ENCODE data around the gene CNTN6. TPM values are rescaled to one million over a fixed set of nuclear protein-coding genes. Genes with fewer than 3 reads are reported as not detected.

CNTN6 gene
- total RNA-seq, 1 experiment from 2014 or later: not detected

- Histone ChIP-seq H3T11ph (ENCODE audit: low read length) (no peak overlapping the region), H3K27me3 (ENCODE audit: insufficient read depth, low read length) (no peaks in the 10 kb centered on the region), H4K91ac (ENCODE audit: insufficient read length, low read depth, low read length) (no peak overlapping the region), H3K79me2 (ENCODE audit: insufficient read depth, low read length) (peaks cover 2% of the 10 kb centered on the region; the same call in 1 of the 2 replicates), H2AK5ac (ENCODE audit: insufficient read length, low read length) (no peak overlapping the region), H2BK5ac (ENCODE audit: insufficient read length, low read length) (no peak overlapping the region), H3K18ac (ENCODE audit: insufficient read length, low read depth, low read length) (no peak overlapping the region), H3K79me1 (ENCODE audit: insufficient read depth, low read depth, low read length, poor library complexity, severe bottlenecking) (no peaks in the 10 kb centered on the region), H4K5ac (ENCODE audit: insufficient read length, low read depth, low read length) (no peak overlapping the region), H3K14ac (ENCODE audit: insufficient read depth, low read length) (no peak overlapping the region), H3K23me2 (ENCODE audit: insufficient read length, low read depth, low read length, poor library complexity, severe bottlenecking) (no peaks in the 10 kb centered on the region), H3K27ac (ENCODE audit: insufficient read length, low read depth, low read length) (no peak overlapping the region), H3K9me3 (ENCODE audit: control insufficient read depth, low read depth, low read length) (no peaks in the 10 kb centered on the region), H2BK15ac (ENCODE audit: low read depth, low read length) (no peak overlapping the region), H3K23ac (ENCODE audit: insufficient read length, low read depth, low read length) (no peak overlapping the region), H3K56ac (ENCODE audit: insufficient read length, low read depth, low read length) (no peak overlapping the region), H4K8ac (replicated peaks; ENCODE audit: insufficient read length, low read depth, low read length) (no peak overlapping the region), H2AFZ (ENCODE audit: low read length) (no peak overlapping the region), H3K4me1 (ENCODE audit: insufficient read depth, low read length) (no peaks in the 10 kb centered on the region; the same call in 1 of the 2 replicates), H2BK120ac (ENCODE audit: low read depth, low read length, poor library complexity, severe bottlenecking) (no peak overlapping the region), H2BK12ac (ENCODE audit: insufficient read length, low read depth, low read length) (no peak overlapping the region), H3K4me2 (ENCODE audit: insufficient read depth, insufficient read length, low read length) (no peak overlapping the region), H2BK20ac (ENCODE audit: low read depth, low read length, poor library complexity, severe bottlenecking) (no peak overlapping the region), H3K4ac (ENCODE audit: low read depth, low read length) (no peak overlapping the region), H3K9ac (ENCODE audit: extremely low read depth, insufficient read length, low read length) (no peak overlapping the region), H4K20me1 (ENCODE audit: control insufficient read depth, insufficient read depth, insufficient read length) (no peaks in the 10 kb centered on the region)
- Mint-ChIP-seq H3K36me3 (ENCODE audit: insufficient read depth in 1 of 3, low read depth in 3 of 3) (peaks cover 2 to 5% (median 2%) of the 10 kb centered on the region in 3 experiments; a peak in 4 of 7 replicates), H3K27ac (peak overlapping the region in 2 of 3 experiments; percentile 49 to 63; a peak in 3 of 7 replicates), H3K4me1 (peaks cover 0 to 3% of the 10 kb centered on the region in 2 experiments; a peak in 1 of 4 replicates), H3K27me3 (ENCODE audit: low read depth) (no peaks in the 10 kb centered on the region; the same call in 1 of the 2 replicates), H3K9me3 (peaks cover 0 to 5% of the 10 kb centered on the region in 2 experiments; a peak in 3 of 5 replicates), H3K4me3 (no peak overlapping the region)
- DNase-seq: peak; percentile 74
- TF ChIP-seq, protein P1, sequence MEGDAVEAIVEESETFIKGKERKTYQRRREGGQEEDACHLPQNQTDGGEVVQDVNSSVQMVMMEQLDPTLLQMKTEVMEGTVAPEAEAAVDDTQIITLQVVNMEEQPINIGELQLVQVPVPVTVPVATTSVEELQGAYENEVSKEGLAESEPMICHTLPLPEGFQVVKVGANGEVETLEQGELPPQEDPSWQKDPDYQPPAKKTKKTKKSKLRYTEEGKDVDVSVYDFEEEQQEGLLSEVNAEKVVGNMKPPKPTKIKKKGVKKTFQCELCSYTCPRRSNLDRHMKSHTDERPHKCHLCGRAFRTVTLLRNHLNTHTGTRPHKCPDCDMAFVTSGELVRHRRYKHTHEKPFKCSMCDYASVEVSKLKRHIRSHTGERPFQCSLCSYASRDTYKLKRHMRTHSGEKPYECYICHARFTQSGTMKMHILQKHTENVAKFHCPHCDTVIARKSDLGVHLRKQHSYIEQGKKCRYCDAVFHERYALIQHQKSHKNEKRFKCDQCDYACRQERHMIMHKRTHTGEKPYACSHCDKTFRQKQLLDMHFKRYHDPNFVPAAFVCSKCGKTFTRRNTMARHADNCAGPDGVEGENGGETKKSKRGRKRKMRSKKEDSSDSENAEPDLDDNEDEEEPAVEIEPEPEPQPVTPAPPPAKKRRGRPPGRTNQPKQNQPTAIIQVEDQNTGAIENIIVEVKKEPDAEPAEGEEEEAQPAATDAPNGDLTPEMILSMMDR (conservative IDR thresholded peaks at IDR 0.05): peak; percentile 65
- WGBS (ENCODE audit: extremely low coverage, insufficient read length, low lambda C conversion rate): no CpG with 5 or more reads among the region's 2 CpGs
Measured at GRCh38 chr3:1439395-1439794, 346.6 kb downstream of the CNTN6 start.
